Measurements from ENCODE around the gene TBC1D22A. TPM values are rescaled to one million over a fixed set of nuclear protein-coding genes. Genes with fewer than 3 reads are reported as not detected.

The TBC1D22A gene
- total RNA-seq, 3 donors from 2014 or later = 19.0 to 23.6 (median 23.6) TPM

DNA sequence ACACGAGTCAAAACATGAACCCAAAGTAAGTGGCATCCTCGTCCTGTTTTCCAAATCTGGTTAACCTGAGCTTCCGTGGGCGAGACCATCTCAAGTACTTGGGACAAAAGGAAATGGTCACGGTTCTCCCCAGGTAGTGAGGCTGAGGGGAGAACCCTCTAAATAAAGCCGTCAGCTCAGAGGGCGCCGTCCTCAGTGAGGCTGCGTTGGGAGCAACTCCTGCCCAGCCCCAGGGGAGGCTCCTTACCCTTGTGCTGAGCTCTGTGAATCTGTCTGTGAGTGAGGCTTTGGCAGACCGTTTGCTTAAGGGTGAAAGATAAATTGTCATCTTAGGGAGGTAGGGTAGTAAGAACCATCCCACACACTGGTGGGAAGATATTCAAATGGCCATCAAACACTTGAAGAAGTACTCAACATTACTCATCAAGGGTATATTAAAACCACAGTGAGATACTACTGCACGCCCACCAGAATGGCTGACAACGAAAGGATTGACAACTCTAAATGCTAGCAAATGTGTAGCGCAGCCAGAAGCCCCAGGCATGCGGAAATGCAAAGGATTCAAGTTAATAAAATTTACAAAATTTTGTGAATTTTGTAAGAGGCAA is 321.0 kb downstream of the TBC1D22A start:
- intact Hi-C loops (cut with DNase I; ENCODE audit: low total_unique reads) = no loop called here
- DNase-seq (ENCODE audit: low spot score in 2 of 2) = no peak

DNA sequence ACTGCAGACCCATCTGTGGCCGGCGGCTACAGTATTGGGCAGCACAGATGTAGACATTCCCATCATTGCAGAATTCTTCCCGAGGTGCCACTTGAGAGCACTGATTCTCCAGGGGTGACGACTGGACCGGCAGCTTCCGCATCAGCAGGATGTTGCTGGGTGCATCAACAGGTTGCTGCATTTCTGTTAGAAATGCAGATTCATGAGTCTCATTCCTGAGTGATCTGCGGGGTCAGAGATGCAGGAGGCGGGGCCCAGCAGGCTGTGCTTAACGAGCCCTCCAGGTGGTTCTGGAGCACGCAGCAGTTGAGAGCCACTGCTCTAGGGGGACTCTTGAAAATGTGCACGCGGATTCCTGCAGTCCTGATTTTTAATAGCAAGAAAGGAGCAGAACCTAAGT is 321.8 kb downstream of the TBC1D22A start:
- TF ChIP-seq POLR2AphosphoS5 (IDR thresholded peaks at IDR 0.05) (no peak), POLR2A (IDR thresholded peaks at IDR 0.05) (no peak)
- TF ChIP-seq, protein P1, sequence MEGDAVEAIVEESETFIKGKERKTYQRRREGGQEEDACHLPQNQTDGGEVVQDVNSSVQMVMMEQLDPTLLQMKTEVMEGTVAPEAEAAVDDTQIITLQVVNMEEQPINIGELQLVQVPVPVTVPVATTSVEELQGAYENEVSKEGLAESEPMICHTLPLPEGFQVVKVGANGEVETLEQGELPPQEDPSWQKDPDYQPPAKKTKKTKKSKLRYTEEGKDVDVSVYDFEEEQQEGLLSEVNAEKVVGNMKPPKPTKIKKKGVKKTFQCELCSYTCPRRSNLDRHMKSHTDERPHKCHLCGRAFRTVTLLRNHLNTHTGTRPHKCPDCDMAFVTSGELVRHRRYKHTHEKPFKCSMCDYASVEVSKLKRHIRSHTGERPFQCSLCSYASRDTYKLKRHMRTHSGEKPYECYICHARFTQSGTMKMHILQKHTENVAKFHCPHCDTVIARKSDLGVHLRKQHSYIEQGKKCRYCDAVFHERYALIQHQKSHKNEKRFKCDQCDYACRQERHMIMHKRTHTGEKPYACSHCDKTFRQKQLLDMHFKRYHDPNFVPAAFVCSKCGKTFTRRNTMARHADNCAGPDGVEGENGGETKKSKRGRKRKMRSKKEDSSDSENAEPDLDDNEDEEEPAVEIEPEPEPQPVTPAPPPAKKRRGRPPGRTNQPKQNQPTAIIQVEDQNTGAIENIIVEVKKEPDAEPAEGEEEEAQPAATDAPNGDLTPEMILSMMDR (IDR thresholded peaks at IDR 0.05) = no peak
- Histone ChIP-seq H3K36me3 (no peaks in the 10 kb centered on the region), H3K27me3 (no peaks in the 10 kb centered on the region), H3K9me3 (no peaks in the 10 kb centered on the region), H3K4me1 (no peaks in the 10 kb centered on the region), H3K27ac (no peak overlapping the region), H3K4me3 (no peak overlapping the region)
- intact Hi-C loops (cut with DNase I; ENCODE audit: low total_unique reads) = no loop called here
- DNase-seq (ENCODE audit: low spot score in 2 of 2) = no peak

More for the DNA sequence above, 321.0 kb downstream of the TBC1D22A start:
- Histone ChIP-seq H3K27ac (no peak overlapping the region), H3K4me3 (no peak overlapping the region), H3K27me3 (no peaks in the 10 kb centered on the region), H3K36me3 (no peaks in the 10 kb centered on the region), H3K9me3 (no peaks in the 10 kb centered on the region), H3K4me1 (no peaks in the 10 kb centered on the region)
- no peak for TF ChIP-seq POLR2AphosphoS5 (IDR thresholded peaks at IDR 0.05)
- no peak for TF ChIP-seq POLR2A (IDR thresholded peaks at IDR 0.05)
- TF ChIP-seq, protein P1 (IDR thresholded peaks at IDR 0.05) = no peak

DNA sequence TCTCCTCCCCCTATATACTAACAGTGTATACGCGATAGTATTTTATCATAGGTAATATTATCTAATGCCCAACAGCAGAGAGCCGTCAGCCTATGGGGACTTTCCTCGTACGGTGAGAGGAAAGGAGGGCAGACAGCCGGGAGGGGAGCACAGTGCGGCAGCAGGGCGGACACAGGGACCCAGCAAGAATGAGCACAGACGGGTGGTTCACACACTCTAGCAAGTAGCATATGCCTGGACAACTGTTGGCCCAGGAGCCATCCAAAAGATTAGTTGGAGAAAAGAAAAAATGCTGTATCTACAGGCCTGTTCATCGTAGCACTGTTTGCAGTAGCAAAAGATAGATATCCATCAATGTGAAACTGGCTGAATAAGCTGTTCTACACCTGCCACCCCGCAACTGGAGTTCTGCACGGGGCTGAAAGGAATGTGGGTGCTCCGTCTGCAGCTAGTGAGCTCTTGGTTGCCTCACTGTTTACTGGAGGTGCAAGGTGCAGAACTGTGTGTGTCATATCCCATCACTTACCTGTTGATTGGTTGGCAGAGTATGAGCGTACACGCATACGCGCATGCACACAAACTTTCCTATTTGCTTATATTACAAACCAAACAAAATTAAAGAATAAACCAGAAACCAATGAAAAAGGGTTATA is 324.3 kb downstream of the TBC1D22A start:
- H3K4me3 ChIP-seq = no peak overlapping the region
- TF ChIP-seq POLR2A (IDR thresholded peaks at IDR 0.05) = no peak
- H3K36me3 ChIP-seq = no peaks in the 10 kb centered on the region
- intact Hi-C loops (cut with DNase I; ENCODE audit: low total_unique reads) = no loop called here
- no peaks in the 10 kb centered on the region for H3K9me3 ChIP-seq
- DNase-seq (ENCODE audit: low spot score in 2 of 2) = no peak
- H3K27ac ChIP-seq = no peak overlapping the region
- no peaks in the 10 kb centered on the region for H3K27me3 ChIP-seq
- no peaks in the 10 kb centered on the region for H3K4me1 ChIP-seq

DNA sequence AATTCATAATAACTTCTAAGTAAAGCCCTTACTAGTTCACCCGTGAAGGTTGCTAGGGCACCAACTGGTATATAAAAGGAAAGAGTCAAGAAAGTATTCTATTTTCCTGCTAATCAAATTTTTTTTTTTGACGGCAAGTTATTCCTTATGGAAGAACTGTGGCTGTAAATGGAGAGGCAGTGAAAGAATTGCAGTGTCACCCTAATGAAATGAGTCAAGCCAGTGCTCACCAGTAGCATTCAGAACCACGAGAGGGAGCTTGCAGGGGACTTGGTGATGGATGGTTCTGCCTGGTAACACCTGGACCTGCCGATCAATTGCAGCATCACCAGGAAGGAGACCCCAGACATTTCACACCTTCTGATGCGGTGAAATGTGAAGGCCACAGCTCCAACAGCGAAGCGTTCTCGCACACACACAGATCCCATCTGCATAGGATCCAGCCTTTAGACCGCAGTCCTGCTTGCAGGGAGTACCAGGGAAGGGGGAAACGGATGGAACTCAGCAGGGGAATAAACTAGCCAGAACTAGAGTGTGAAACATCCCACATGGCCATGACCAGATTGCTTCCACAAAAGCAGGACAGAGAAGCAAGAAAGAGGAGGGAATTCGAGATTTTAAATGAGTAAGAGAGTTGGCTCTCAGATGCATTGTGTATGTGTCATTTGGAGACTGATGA is 326.2 kb downstream of the TBC1D22A start:
- Histone ChIP-seq H3K27me3 (no peaks in the 10 kb centered on the region), H3K4me3 (no peak overlapping the region), H3K9me3 (no peaks in the 10 kb centered on the region), H3K27ac (no peak overlapping the region), H3K4me1 (no peaks in the 10 kb centered on the region), H3K36me3 (no peaks in the 10 kb centered on the region)
- intact Hi-C loops (cut with DNase I; ENCODE audit: low total_unique reads) = no loop called here
- TF ChIP-seq, protein P1 (IDR thresholded peaks at IDR 0.05) = no peak
- TF ChIP-seq POLR2AphosphoS5 (IDR thresholded peaks at IDR 0.05) (no peak), POLR2A (IDR thresholded peaks at IDR 0.05) (no peak)
- no peak for DNase-seq (ENCODE audit: low spot score in 2 of 2)

DNA sequence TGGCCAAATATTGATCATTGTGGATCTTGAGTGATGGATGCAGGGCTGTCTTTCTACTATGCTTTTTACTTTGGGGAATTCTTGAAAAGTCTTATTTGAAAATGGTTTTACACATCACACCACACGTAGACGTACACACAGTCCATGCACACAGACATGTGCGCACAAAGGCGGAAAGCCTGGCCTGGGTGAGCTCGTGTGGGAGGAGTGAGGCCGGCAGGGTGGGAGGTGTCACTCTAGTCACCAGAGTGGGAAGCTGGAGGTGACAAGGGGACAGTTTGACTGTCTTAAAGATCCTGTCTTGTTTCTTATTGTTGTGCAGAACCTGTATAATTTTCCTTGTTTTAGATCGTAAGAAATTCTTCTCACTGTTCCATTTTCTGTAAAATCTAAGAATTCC is 326.9 kb downstream of the TBC1D22A start:
- intact Hi-C loops (cut with DNase I; ENCODE audit: low total_unique reads) = no loop called here
- DNase-seq (ENCODE audit: low spot score in 2 of 2) = no peak
- Histone ChIP-seq H3K27ac (no peak overlapping the region), H3K4me3 (no peak overlapping the region), H3K9me3 (no peaks in the 10 kb centered on the region), H3K27me3 (no peaks in the 10 kb centered on the region), H3K4me1 (no peaks in the 10 kb centered on the region), H3K36me3 (no peaks in the 10 kb centered on the region)
- TF ChIP-seq POLR2AphosphoS5 (IDR thresholded peaks at IDR 0.05) (no peak), POLR2A (IDR thresholded peaks at IDR 0.05) (no peak)
- TF ChIP-seq, protein P1 (IDR thresholded peaks at IDR 0.05) = no peak
